NB4 (cell line): ENCODE data around the gene ELAVL3.

ENCODE experiments used
- MYC ChIP-seq: IDR thresholded peaks from 2 replicates; pipeline ENCODE4 v1.6.1; 2011; ENCODE audit warnings: low read depth, low read length
- POLR2A ChIP-seq: IDR thresholded peaks from 2 replicates; pipeline ENCODE4 v1.6.1; 2011; ENCODE audit warnings: mild to moderate bottlenecking; ENCODE audit not compliant: insufficient read length; ENCODE audit errors: extremely low read depth
- TF ChIP-seq, protein P1 (sequence below): IDR thresholded peaks from one replicate; pipeline ENCODE4 v1.5.1; 2012; ENCODE audit warnings: low read depth, low read length

DNA sequence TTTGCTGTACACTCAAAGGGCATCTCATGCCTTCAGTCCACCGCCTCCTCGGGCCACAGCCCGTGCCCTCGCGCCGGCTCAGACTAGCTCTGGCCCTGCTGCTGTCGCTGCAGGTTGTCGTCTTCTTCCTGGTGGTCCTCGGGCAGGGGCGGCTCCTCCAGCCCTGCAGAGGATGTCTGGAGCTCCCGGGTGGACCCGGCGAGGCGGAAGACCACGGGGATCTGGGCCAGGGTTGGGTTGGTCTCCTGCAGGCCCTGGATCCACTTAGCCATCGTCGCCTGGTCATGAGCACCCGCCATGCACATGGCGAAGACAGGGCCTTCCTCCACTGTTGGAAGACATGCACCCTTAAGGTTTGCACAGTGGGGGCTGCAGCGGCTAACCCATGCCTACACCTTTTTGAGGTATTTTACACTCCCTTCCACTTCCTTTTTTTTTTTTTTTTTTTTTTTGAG is 25.3 kb upstream of the ELAVL3 start:
- TF ChIP-seq POLR2A (no peak), MYC (no peak)
- TF ChIP-seq, protein P1, sequence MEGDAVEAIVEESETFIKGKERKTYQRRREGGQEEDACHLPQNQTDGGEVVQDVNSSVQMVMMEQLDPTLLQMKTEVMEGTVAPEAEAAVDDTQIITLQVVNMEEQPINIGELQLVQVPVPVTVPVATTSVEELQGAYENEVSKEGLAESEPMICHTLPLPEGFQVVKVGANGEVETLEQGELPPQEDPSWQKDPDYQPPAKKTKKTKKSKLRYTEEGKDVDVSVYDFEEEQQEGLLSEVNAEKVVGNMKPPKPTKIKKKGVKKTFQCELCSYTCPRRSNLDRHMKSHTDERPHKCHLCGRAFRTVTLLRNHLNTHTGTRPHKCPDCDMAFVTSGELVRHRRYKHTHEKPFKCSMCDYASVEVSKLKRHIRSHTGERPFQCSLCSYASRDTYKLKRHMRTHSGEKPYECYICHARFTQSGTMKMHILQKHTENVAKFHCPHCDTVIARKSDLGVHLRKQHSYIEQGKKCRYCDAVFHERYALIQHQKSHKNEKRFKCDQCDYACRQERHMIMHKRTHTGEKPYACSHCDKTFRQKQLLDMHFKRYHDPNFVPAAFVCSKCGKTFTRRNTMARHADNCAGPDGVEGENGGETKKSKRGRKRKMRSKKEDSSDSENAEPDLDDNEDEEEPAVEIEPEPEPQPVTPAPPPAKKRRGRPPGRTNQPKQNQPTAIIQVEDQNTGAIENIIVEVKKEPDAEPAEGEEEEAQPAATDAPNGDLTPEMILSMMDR: no peak
